Posterior vena cava (tissue), 2 donors: Measurements from ENCODE around the gene SH3RF1. TPM values are rescaled to one million over a fixed set of nuclear protein-coding genes. Genes with fewer than 3 reads are reported as not detected.
"Not testable (repeated sequence)": the region's sequence is repeated elsewhere in the genome, so short reads cannot be mapped to it uniquely, and the experiment has no call there.

Experiments used
- DNase-seq: peaks from one replicate; pipeline ENCODE4 v3.0.0-alpha.2; 2020; ENCODE audit warnings: low spot score
- intact Hi-C, 2 donors: fragments of 100-400 bp; cut with DNase I; formaldehyde crosslinking; loops; one replicate each; pipeline versions ENCODE4 v1.14.1 to v1.14.2; 2022 to 2023
- total RNA-seq, 2 donors: library from RNA; stranded (reverse); fragmentation: NEBNext Ultra II Directional; extraction: Animal tissue kit (Norgen Biotek cat#: 25700); gene quantifications; one replicate each; pipeline ENCODE4 v1.2.1, GENCODE V29; 2021
- donor health status: DM: yes; HTN: yes; CAD: no.
- donor health status: DM: yes; HTN: yes; CAD: no.

SH3RF1 gene
- total RNA-seq, 2 donors from 2014 or later: 13.8 to 20.3 TPM

GRCh38 chr4:169279108-169279507 is 8.4 kb upstream of the SH3RF1 start:
- intact Hi-C loops: no loop called here
- DNase-seq: no peak

GRCh38 chr4:169278624-169279023 is 7.9 kb upstream of the SH3RF1 start:
- no peak for DNase-seq

GRCh38 chr4:169277838-169278237 is 7.1 kb upstream of the SH3RF1 start:
- DNase-seq, intact Hi-C loops: not testable (repeated sequence)

More at GRCh38 chr4:169278624-169279023, 7.9 kb upstream of the SH3RF1 start:
- intact Hi-C loops: no loop called here

DNA sequence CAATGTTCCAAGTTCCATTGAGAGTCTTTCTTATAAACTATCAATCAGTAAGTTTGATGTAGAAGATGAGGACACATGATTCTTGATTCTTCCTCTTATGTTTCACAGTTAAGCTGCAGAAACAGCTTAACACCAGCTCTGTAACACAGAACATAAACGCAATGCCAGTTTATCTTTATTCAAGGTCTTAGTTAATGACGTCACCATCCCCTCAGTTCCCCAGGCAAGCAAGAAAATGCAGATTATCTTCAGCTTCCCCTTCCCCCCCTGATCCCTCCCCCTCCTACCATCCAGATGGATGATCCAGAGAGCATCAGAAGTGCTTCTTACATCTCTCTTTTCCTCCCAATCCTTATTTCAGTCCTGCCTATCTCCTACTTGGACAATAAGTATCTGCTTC is 4.4 kb upstream of the SH3RF1 start:
- DNase-seq: no peak
- intact Hi-C loops: no loop called here

DNA sequence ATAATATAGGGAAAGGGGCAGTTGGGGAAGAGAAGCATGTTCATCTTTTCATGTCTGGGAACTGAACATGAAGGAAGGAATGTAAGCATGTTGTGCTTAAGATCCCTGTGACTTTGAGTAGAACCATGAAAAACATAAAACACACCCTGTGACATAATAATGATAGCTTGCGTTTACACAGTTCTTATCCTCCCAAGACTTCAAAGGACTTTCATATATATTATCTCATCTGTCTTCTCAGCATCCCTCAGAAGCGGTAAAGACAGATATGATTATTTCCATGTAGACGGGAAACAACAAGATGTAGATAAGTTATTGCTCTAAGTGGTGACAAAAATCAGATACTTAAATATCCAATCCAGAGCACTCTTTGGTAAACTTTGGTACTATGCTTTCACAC is 3.3 kb upstream of the SH3RF1 start:
- intact Hi-C loops: loop anchor here in 1 of 2 donors (5.0 kb wide), 1 partner anchor 113 kb away; no protein-coding TSS in a partner anchor
- DNase-seq: no peak

- intact Hi-C loops: loop anchor here in 1 of 2 donors (5.0 kb wide), 1 partner anchor 115 kb away; no protein-coding TSS in a partner anchor
- no peak for DNase-seq
These were observed 1.6 kb upstream of the SH3RF1 start for GRCh38 chr4:169272265-169272886.

GRCh38 chr4:169271692-169272007 is 894 bp upstream of the SH3RF1 start:
- intact Hi-C loops: loop anchor here in 1 of 2 donors (5.0 kb wide), 1 partner anchor 116 kb away; no protein-coding TSS in a partner anchor

GRCh38 chr4:169269916-169270809 is 593 bp downstream of the SH3RF1 start:
- intact Hi-C loops: loop anchor here in 1 of 2 donors (5.0 kb wide), 1 partner anchor 117 kb away; no protein-coding TSS in a partner anchor
- peak; percentile 88 for DNase-seq

More at GRCh38 chr4:169271692-169272007, 894 bp upstream of the SH3RF1 start:
- no peak for DNase-seq

DNA sequence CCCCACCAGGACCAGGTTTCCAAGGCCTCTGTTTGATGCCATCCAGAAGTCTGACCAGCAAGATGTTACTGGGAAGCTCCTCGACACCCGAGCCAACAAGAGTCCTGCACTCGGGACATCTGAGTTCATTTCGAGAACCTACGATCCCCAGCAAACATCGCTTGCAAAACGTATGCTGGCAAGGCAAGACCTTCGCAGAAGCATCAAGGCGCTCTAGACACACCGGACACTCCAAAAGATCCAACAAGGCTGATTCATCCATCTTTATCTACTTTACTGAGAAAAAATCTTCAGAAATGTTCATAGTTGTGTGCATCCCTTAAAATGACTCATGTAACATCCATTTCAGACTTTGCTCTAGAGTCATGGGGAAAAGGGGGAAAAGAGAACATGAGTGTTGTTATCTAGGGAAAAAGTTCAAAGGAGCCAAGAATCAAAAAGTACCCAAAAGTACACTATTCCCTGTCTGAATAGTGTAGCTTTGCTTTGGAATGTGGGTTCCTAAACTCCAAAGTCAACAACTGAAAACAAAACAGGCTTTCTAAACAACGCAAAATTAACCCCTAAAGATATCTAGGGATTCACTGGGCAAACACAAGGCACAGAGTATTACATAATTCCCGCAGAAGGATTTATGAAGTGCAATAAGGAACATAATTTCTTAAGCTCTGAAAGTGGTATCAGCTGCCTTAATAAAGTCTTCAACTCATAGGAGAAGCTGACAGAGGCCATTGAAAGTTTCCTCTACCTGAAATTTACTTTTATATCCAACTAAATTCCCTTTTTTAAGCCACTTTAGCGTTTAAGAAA is 1.6 kb downstream of the SH3RF1 start:
- intact Hi-C loops: no loop called here
- DNase-seq: no peak

DNA sequence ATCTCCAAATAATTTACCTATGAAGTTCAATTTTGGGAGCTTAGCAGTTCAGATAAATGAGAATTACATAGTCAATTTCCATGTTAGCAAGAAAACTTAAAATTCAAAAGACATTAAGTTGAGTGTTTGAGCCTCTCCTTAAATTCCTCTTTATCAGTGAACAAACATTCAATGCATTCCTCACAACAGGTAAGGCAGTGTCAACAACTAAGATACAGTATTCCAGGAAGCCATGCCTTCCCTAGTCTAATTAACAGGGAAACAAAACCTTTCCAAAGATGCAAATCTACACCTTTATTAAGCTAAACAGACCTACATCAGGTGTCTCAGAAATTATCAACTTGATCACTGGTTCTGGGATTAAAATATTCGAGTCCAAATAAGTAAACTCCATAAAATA is 3.7 kb downstream of the SH3RF1 start:
- no peak for DNase-seq
- intact Hi-C loops: no loop called here

DNA sequence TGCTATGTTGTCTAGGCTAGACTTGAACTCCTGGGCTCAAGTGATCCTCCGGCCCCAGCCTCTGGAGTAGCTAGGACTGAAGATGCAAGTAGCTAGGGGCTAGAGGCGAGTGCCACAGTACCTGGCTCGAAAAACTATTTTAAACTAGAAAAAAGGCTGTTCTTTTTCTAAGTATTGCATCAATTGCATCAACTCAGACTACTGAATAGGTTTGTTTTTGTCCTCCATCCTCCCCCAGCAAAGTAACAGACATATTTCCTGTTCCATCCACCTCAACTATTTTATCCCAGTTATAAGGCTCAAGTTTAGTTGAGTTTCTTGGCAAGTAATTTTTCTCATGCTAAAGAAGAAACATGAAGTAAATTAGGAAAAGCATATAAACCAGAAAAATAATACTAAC is 4.1 kb downstream of the SH3RF1 start:
- DNase-seq: no peak
- intact Hi-C loops: no loop called here

- intact Hi-C loops: no loop called here
- no peak for DNase-seq
These were observed 4.7 kb downstream of the SH3RF1 start for GRCh38 chr4:169266081-169266480.

GRCh38 chr4:169263791-169264392 is 6.9 kb downstream of the SH3RF1 start:
- DNase-seq: no peak
- intact Hi-C loops: no loop called here

GRCh38 chr4:169260217-169260866 is 10.4 kb downstream of the SH3RF1 start:
- intact Hi-C loops: no loop called here
- DNase-seq: no peak

GRCh38 chr4:169259271-169259670 is 11.5 kb downstream of the SH3RF1 start:
- intact Hi-C loops: no loop called here
- no peak for DNase-seq

GRCh38 chr4:169258141-169258540 is 12.6 kb downstream of the SH3RF1 start:
- no peak for DNase-seq
- intact Hi-C loops: no loop called here

- no peak for DNase-seq
- intact Hi-C loops: no loop called here
These were observed 13.6 kb downstream of the SH3RF1 start for GRCh38 chr4:169256856-169257761.

DNA sequence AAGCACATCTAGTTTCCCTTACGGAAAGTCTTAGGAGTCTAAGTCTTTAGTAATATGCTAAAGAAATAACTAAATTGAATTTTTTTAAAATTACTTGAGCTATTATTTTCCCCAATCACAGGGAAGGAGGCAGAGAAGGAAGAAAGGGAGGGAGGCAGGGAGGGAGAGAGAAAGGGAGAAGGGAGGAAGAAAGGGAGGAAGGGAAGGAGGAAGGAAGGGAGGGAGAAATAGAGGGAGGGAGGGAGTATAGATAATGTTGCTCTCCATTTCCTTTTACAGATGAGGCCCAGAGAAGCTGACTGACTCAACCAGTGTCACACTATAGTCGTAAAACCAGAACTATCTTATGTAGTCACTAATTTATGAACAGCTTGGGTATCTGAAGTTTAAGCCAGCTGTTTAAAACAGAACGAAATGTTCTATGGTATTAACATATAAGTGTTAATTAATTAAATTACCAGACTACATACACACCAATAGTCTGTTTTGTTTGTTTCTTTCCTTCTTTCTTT is 14.6 kb downstream of the SH3RF1 start:
- DNase-seq: no peak
- intact Hi-C loops: no loop called here
